HCT116 (cell line): ENCODE measurements around the gene MGA. TPM values are rescaled to one million over a fixed set of nuclear protein-coding genes. Genes with fewer than 3 reads are reported as not detected.

ENCODE experiments used
- ATAC-seq: fragments of 200-7000 bp; cut with Tn5 transposase; 2 replicates; pipeline ENCODE4 v1.9.1; 2020; ENCODE audit warnings: mild to moderate bottlenecking, moderate library complexity
- BruUV-seq: library from RNA; stranded (reverse); fragments of 400-500 nt; replicated peaks from 2 replicates; lab custom pipeline; 2021; lab: Mats Ljungman, UMichigan
- CTCF ChIA-PET: fragments of 300-600 bp; sonication (Branson Sonifier 250); formaldehyde crosslinking; loops from one replicate; lab custom pipeline; 2021; ENCODE audit warnings: antibody characterized with exemption; lab: Charles Lee
- POLR2A ChIA-PET: fragments of 300-600, 350-600 bp; sonication (Branson Sonifier 250); formaldehyde crosslinking; loops from one replicate; lab custom pipeline; 2021; ENCODE audit warnings: antibody characterized with exemption; lab: Charles Lee
- RAD21 ChIA-PET, 2 experiments: fragments of 300-600 bp; sonication (Branson Sonifier 250); formaldehyde crosslinking; loops; one replicate each; lab custom pipeline; 2023; ENCODE audit warnings: low total read pairs in 2 of 2; ENCODE audit not compliant: uncharacterized antibody in 2 of 2, unreplicated experiment in 2 of 2, low non-redundant PET in 1 of 2; lab: Charles Lee
- DNase-seq: peaks from one replicate; pipeline ENCODE4 v3.0.0-alpha.2; 2010; ENCODE audit warnings: low read depth, low spot score
- H2AFZ ChIP-seq: fragments of 200-600 bp; shearing (Covaris generic), sonication (generic); 2 replicates; pipeline ENCODE4 v1.6.1; 2017; ENCODE audit warnings: low read depth, mixed run types, mixed read lengths, antibody characterized with exemption, low read length; ENCODE audit not compliant: poor library complexity, severe bottlenecking
- H3K27ac ChIP-seq: 2 replicates; pipeline ENCODE4 v1.5.1; 2012; ENCODE audit warnings: low read depth, low read length
- H3K27me3 ChIP-seq: fragments of 200-600 bp; sonication (generic); 2 replicates; pipeline ENCODE4 v1.6.1; 2016; ENCODE audit warnings: mixed run types, low read length, mixed read lengths; ENCODE audit not compliant: insufficient read depth
- H3K36me3 ChIP-seq, 2 experiments: fragments of 200-500 bp in 1 of 2; fragments of 200-600 bp in 1 of 2; sonication (Bioruptor generic) in 1 of 2; sonication (generic) in 1 of 2; 2 replicates each; pipeline versions ENCODE4 v1.5.1 to v1.6.1; 2014 to 2016; ENCODE audit warnings: low read length in 2 of 2, inconsistent platforms in 1 of 2, mixed read lengths in 1 of 2, mixed run types in 1 of 2; ENCODE audit not compliant: insufficient read depth in 2 of 2, control insufficient read depth in 1 of 2
- H3K4me1 ChIP-seq, 2 experiments: fragments of 200-600 bp in 1 of 2; sonication (generic) in 1 of 2; 2 replicates each; pipeline versions ENCODE4 v1.5.1 to v1.6.1; 2012 to 2017; ENCODE audit warnings: low read length in 2 of 2, inconsistent platforms in 1 of 2, mild to moderate bottlenecking in 1 of 2, mixed read lengths in 1 of 2, mixed run types in 1 of 2, moderate library complexity in 1 of 2; ENCODE audit not compliant: insufficient read depth in 2 of 2, control insufficient read depth in 1 of 2
- H3K4me2 ChIP-seq: fragments of 200-600 bp; sonication (generic); 2 replicates; pipeline ENCODE4 v1.6.1; 2017; ENCODE audit warnings: mixed run types, low read length, mixed read lengths
- H3K4me3 ChIP-seq, 2 experiments: fragments of 200-600 bp in 1 of 2; sonication (generic) in 1 of 2; replicated peaks in 1 of 2; 2 replicates each; pipeline ENCODE4 v1.5.1; 2011 to 2016; ENCODE audit warnings: low read length in 2 of 2, control low read depth in 1 of 2, low read depth in 1 of 2, mild to moderate bottlenecking in 1 of 2, mixed read lengths in 1 of 2, mixed run types in 1 of 2
- H3K79me2 ChIP-seq: fragments of 200-600 bp; sonication (generic); 2 replicates; pipeline ENCODE4 v1.6.1; 2017; ENCODE audit warnings: mild to moderate bottlenecking, mixed run types, low read length, moderate library complexity, mixed read lengths; ENCODE audit not compliant: insufficient read depth
- H3K9ac ChIP-seq: fragments of 200-600 bp; sonication (generic); 2 replicates; pipeline ENCODE4 v1.6.1; 2016; ENCODE audit warnings: low read length, mixed read lengths
- H3K9me2 ChIP-seq: fragments of 200-600 bp; sonication (generic), shearing (Covaris generic); 2 replicates; pipeline ENCODE4 v1.6.1; 2017; ENCODE audit warnings: mixed run types, mild to moderate bottlenecking, moderate library complexity; ENCODE audit not compliant: insufficient read depth
- H3K9me3 ChIP-seq, 2 experiments: fragments of 200-500 bp in 1 of 2; fragments of 200-600 bp in 1 of 2; sonication (Bioruptor generic) in 1 of 2; sonication (generic) in 1 of 2; 2 replicates each; pipeline ENCODE4 v1.6.1; 2014 to 2017; ENCODE audit warnings: low read length in 2 of 2, mixed read lengths in 2 of 2, inconsistent platforms in 1 of 2, low read depth in 1 of 2, mild to moderate bottlenecking in 1 of 2, mixed run types in 1 of 2, moderate library complexity in 1 of 2; ENCODE audit not compliant: control insufficient read depth in 1 of 2, insufficient read depth in 1 of 2
- H4K20me1 ChIP-seq: fragments of 200-600 bp; sonication (generic), shearing (Covaris generic); 2 replicates; pipeline ENCODE4 v1.6.1; 2017; ENCODE audit warnings: mixed run types, mild to moderate bottlenecking, moderate library complexity; ENCODE audit not compliant: insufficient read depth
- EGR1 ChIP-seq: IDR thresholded peaks from 2 replicates; pipeline ENCODE4 v1.6.1; 2012; ENCODE audit warnings: low read depth
- ELF1 ChIP-seq: IDR thresholded peaks from 2 replicates; pipeline ENCODE4 v1.6.1; 2012; ENCODE audit warnings: low read depth, borderline replicate concordance
- FOSL1 ChIP-seq: IDR thresholded peaks from 2 replicates; pipeline ENCODE4 v1.6.1; 2012; ENCODE audit warnings: low read depth
- JUND ChIP-seq: IDR thresholded peaks from 2 replicates; pipeline ENCODE4 v1.6.1; 2012
- MAX ChIP-seq: IDR thresholded peaks from 2 replicates; pipeline ENCODE4 v1.6.1; 2012
- RAD21 ChIP-seq: IDR thresholded peaks from 2 replicates; pipeline ENCODE4 v1.6.1; 2012; ENCODE audit warnings: low read depth, mild to moderate bottlenecking
- REST ChIP-seq: IDR thresholded peaks from 2 replicates; pipeline ENCODE4 v1.6.1; 2012; ENCODE audit warnings: low read depth
- SP1 ChIP-seq: IDR thresholded peaks from 2 replicates; pipeline ENCODE4 v1.6.1; 2012; ENCODE audit warnings: low read depth
- TCF7L2 ChIP-seq: IDR thresholded peaks from 2 replicates; pipeline ENCODE4 v1.7.0; 2011; ENCODE audit warnings: borderline replicate concordance, inconsistent platforms; ENCODE audit not compliant: insufficient read depth, insufficient read length; ENCODE audit errors: extremely low read depth
- YY1 ChIP-seq: IDR thresholded peaks from 2 replicates; pipeline ENCODE4 v1.6.1; 2011; ENCODE audit warnings: low read length, low read depth, moderate library complexity, mild to moderate bottlenecking; ENCODE audit not compliant: insufficient replicate concordance; ENCODE audit errors: extremely low read depth
- ZBTB33 ChIP-seq: IDR thresholded peaks from 2 replicates; pipeline ENCODE4 v1.6.1; 2011; ENCODE audit warnings: mild to moderate bottlenecking, low read length, moderate library complexity; ENCODE audit not compliant: insufficient replicate concordance; ENCODE audit errors: extremely low read depth
- intact Hi-C: fragments of 100-400 bp; cut with micrococcal nuclease; formaldehyde crosslinking; loops from 2 replicates; pipeline ENCODE4 v1.10.0; 2022
- total RNA-seq: library from RNA; stranded (reverse); gene quantifications from one replicate; pipeline ENCODE4 v1.2.1, GENCODE V29; 2021; ENCODE audit not compliant: unreplicated experiment

The MGA gene
- total RNA-seq, 1 experiment from 2014 or later = 28.9 TPM

GRCh38 chr15:41805711-41806110 lies 145.5 kb downstream of the MGA start:
- Histone ChIP-seq H4K20me1 (no peaks in the 10 kb centered on the region), H3K27ac (no peak overlapping the region), H3K9me3 (no peaks in the 10 kb centered on the region), H3K4me2 (no peak overlapping the region), H3K9ac (no peak overlapping the region), H2AFZ (no peak overlapping the region), H3K4me1 (peaks cover 12 to 21% of the 10 kb centered on the region in 2 experiments; a peak in 3 of 4 replicates), H3K9me2 (no peaks in the 10 kb centered on the region), H3K79me2 (no peaks in the 10 kb centered on the region), H3K4me3 (no peak overlapping the region), H3K27me3 (no peaks in the 10 kb centered on the region), H3K36me3 (0 out of 4 replicates have a peak, but pooled peaks cover 0 to 8% of the 10 kb centered on the region in 2 experiments)
- ChIA-PET RAD21 (interaction anchor here in 1 of 2 experiments (1.5 kb wide), 1 partner anchor 32 kb away, joined by 12 read pairs; the partner anchor contains the start of gene MAPKBP1), CTCF (interaction anchor here (1.4 to 2.1 kb wide), 3 partner anchors 32 to 340 kb away, joined by 6 to 39 read pairs (median 7); partner anchors contain the start of gene MAPKBP1), POLR2A (no interaction called here)
- no peak for TF ChIP-seq SP1
- no peak for TF ChIP-seq ZBTB33
- no peak for TF ChIP-seq MAX
- no peak for TF ChIP-seq RAD21
- TF ChIP-seq YY1 = no peak
- no peak for TF ChIP-seq REST
- no peak for TF ChIP-seq TCF7L2
- no peak for TF ChIP-seq EGR1
- no peak for TF ChIP-seq JUND
- TF ChIP-seq FOSL1 = no peak
- no peak for TF ChIP-seq ELF1
- no peak for DNase-seq
- BruUV-seq = no TSS peak
- no peak for ATAC-seq
- intact Hi-C loops = no loop called here
